HCT116 (cell line): Measurements from ENCODE around the gene TAT. TPM values are rescaled to one million over a fixed set of nuclear protein-coding genes. Genes with fewer than 3 reads are reported as not detected.
"Not testable (repeated sequence)": the region's sequence is repeated elsewhere in the genome, so short reads cannot be mapped to it uniquely, and the experiment has no call there.

Experiments used
- ATAC-seq: fragments of 200-7000 bp; cut with Tn5 transposase; 2 replicates; pipeline ENCODE4 v1.9.1; 2020; ENCODE audit warnings: mild to moderate bottlenecking, moderate library complexity
- BruUV-seq: library from RNA; stranded (reverse); fragments of 400-500 nt; replicated peaks from 2 replicates; lab custom pipeline; 2021; lab: Mats Ljungman, UMichigan
- CTCF ChIA-PET: fragments of 300-600 bp; sonication (Branson Sonifier 250); formaldehyde crosslinking; loops from one replicate; lab custom pipeline; 2021; ENCODE audit warnings: antibody characterized with exemption; lab: Charles Lee
- POLR2A ChIA-PET: fragments of 300-600, 350-600 bp; sonication (Branson Sonifier 250); formaldehyde crosslinking; loops from one replicate; lab custom pipeline; 2021; ENCODE audit warnings: antibody characterized with exemption; lab: Charles Lee
- RAD21 ChIA-PET, 2 experiments: fragments of 300-600 bp; sonication (Branson Sonifier 250); formaldehyde crosslinking; loops; one replicate each; lab custom pipeline; 2023; ENCODE audit warnings: low total read pairs in 2 of 2; ENCODE audit not compliant: uncharacterized antibody in 2 of 2, unreplicated experiment in 2 of 2, low non-redundant PET in 1 of 2; lab: Charles Lee
- DNase-seq: peaks from one replicate; pipeline ENCODE4 v3.0.0-alpha.2; 2010; ENCODE audit warnings: low read depth, low spot score
- H2AFZ ChIP-seq: fragments of 200-600 bp; shearing (Covaris generic), sonication (generic); 2 replicates; pipeline ENCODE4 v1.6.1; 2017; ENCODE audit warnings: low read depth, mixed run types, mixed read lengths, antibody characterized with exemption, low read length; ENCODE audit not compliant: poor library complexity, severe bottlenecking
- H3K27ac ChIP-seq: 2 replicates; pipeline ENCODE4 v1.5.1; 2012; ENCODE audit warnings: low read depth, low read length
- H3K27me3 ChIP-seq: fragments of 200-600 bp; sonication (generic); 2 replicates; pipeline ENCODE4 v1.6.1; 2016; ENCODE audit warnings: mixed run types, low read length, mixed read lengths; ENCODE audit not compliant: insufficient read depth
- H3K36me3 ChIP-seq, 2 experiments: fragments of 200-500 bp in 1 of 2; fragments of 200-600 bp in 1 of 2; sonication (Bioruptor generic) in 1 of 2; sonication (generic) in 1 of 2; 2 replicates each; pipeline versions ENCODE4 v1.5.1 to v1.6.1; 2014 to 2016; ENCODE audit warnings: low read length in 2 of 2, inconsistent platforms in 1 of 2, mixed read lengths in 1 of 2, mixed run types in 1 of 2; ENCODE audit not compliant: insufficient read depth in 2 of 2, control insufficient read depth in 1 of 2
- H3K4me1 ChIP-seq, 2 experiments: fragments of 200-600 bp in 1 of 2; sonication (generic) in 1 of 2; 2 replicates each; pipeline versions ENCODE4 v1.5.1 to v1.6.1; 2012 to 2017; ENCODE audit warnings: low read length in 2 of 2, inconsistent platforms in 1 of 2, mild to moderate bottlenecking in 1 of 2, mixed read lengths in 1 of 2, mixed run types in 1 of 2, moderate library complexity in 1 of 2; ENCODE audit not compliant: insufficient read depth in 2 of 2, control insufficient read depth in 1 of 2
- H3K4me2 ChIP-seq: fragments of 200-600 bp; sonication (generic); 2 replicates; pipeline ENCODE4 v1.6.1; 2017; ENCODE audit warnings: mixed run types, low read length, mixed read lengths
- H3K4me3 ChIP-seq, 2 experiments: fragments of 200-600 bp in 1 of 2; sonication (generic) in 1 of 2; replicated peaks in 1 of 2; 2 replicates each; pipeline ENCODE4 v1.5.1; 2011 to 2016; ENCODE audit warnings: low read length in 2 of 2, control low read depth in 1 of 2, low read depth in 1 of 2, mild to moderate bottlenecking in 1 of 2, mixed read lengths in 1 of 2, mixed run types in 1 of 2
- H3K79me2 ChIP-seq: fragments of 200-600 bp; sonication (generic); 2 replicates; pipeline ENCODE4 v1.6.1; 2017; ENCODE audit warnings: mild to moderate bottlenecking, mixed run types, low read length, moderate library complexity, mixed read lengths; ENCODE audit not compliant: insufficient read depth
- H3K9ac ChIP-seq: fragments of 200-600 bp; sonication (generic); 2 replicates; pipeline ENCODE4 v1.6.1; 2016; ENCODE audit warnings: low read length, mixed read lengths
- H3K9me2 ChIP-seq: fragments of 200-600 bp; sonication (generic), shearing (Covaris generic); 2 replicates; pipeline ENCODE4 v1.6.1; 2017; ENCODE audit warnings: mixed run types, mild to moderate bottlenecking, moderate library complexity; ENCODE audit not compliant: insufficient read depth
- H3K9me3 ChIP-seq, 2 experiments: fragments of 200-500 bp in 1 of 2; fragments of 200-600 bp in 1 of 2; sonication (Bioruptor generic) in 1 of 2; sonication (generic) in 1 of 2; 2 replicates each; pipeline ENCODE4 v1.6.1; 2014 to 2017; ENCODE audit warnings: low read length in 2 of 2, mixed read lengths in 2 of 2, inconsistent platforms in 1 of 2, low read depth in 1 of 2, mild to moderate bottlenecking in 1 of 2, mixed run types in 1 of 2, moderate library complexity in 1 of 2; ENCODE audit not compliant: control insufficient read depth in 1 of 2, insufficient read depth in 1 of 2
- H4K20me1 ChIP-seq: fragments of 200-600 bp; sonication (generic), shearing (Covaris generic); 2 replicates; pipeline ENCODE4 v1.6.1; 2017; ENCODE audit warnings: mixed run types, mild to moderate bottlenecking, moderate library complexity; ENCODE audit not compliant: insufficient read depth
- ATF3 ChIP-seq: IDR thresholded peaks from 2 replicates; pipeline ENCODE4 v1.6.1; 2012
- CEBPB ChIP-seq: IDR thresholded peaks from 2 replicates; pipeline ENCODE4 v1.6.1; 2012; ENCODE audit warnings: low read depth
- CTCF ChIP-seq, 3 experiments: fragments of 200-600 bp in 1 of 3; sonication (generic) in 1 of 3; IDR thresholded peaks in 2 of 3; conservative IDR thresholded peaks in 1 of 3; 2 replicates each; pipeline ENCODE4 v1.5.1; 2012 to 2017; ENCODE audit warnings: low read depth in 2 of 3, low read length in 2 of 3, antibody characterized with exemption in 1 of 3, borderline replicate concordance in 1 of 3, control low read depth in 1 of 3, mild to moderate bottlenecking in 1 of 3, mixed read lengths in 1 of 3, mixed run types in 1 of 3, moderate library complexity in 1 of 3; ENCODE audit not compliant: insufficient read depth in 1 of 3
- EZH2phosphoT487 ChIP-seq: fragments of 200-600 bp; IDR thresholded peaks from 2 replicates; pipeline ENCODE4 v1.6.1; 2018; ENCODE audit warnings: antibody characterized with exemption, borderline replicate concordance
- JUND ChIP-seq: IDR thresholded peaks from 2 replicates; pipeline ENCODE4 v1.6.1; 2012
- POLR2AphosphoS5 ChIP-seq: IDR thresholded peaks from 2 replicates; pipeline ENCODE4 v1.6.1; 2011; ENCODE audit warnings: mild to moderate bottlenecking, low read depth, low read length, moderate library complexity
- SP1 ChIP-seq: IDR thresholded peaks from 2 replicates; pipeline ENCODE4 v1.6.1; 2012; ENCODE audit warnings: low read depth
- SRF ChIP-seq: IDR thresholded peaks from 2 replicates; pipeline ENCODE4 v1.6.1; 2012; ENCODE audit warnings: low read depth
- YY1 ChIP-seq: IDR thresholded peaks from 2 replicates; pipeline ENCODE4 v1.6.1; 2011; ENCODE audit warnings: low read length, low read depth, moderate library complexity, mild to moderate bottlenecking; ENCODE audit not compliant: insufficient replicate concordance; ENCODE audit errors: extremely low read depth
- ZFX ChIP-seq: fragments of 450-650 bp; IDR thresholded peaks from 2 replicates; pipeline ENCODE4 v1.6.1; 2017
- intact Hi-C: fragments of 100-400 bp; cut with micrococcal nuclease; formaldehyde crosslinking; loops from 2 replicates; pipeline ENCODE4 v1.10.0; 2022
- total RNA-seq: library from RNA; stranded (reverse); gene quantifications from one replicate; pipeline ENCODE4 v1.2.1, GENCODE V29; 2021; ENCODE audit not compliant: unreplicated experiment

The TAT gene
- total RNA-seq, 1 experiment from 2014 or later, result 0.91 TPM

DNA sequence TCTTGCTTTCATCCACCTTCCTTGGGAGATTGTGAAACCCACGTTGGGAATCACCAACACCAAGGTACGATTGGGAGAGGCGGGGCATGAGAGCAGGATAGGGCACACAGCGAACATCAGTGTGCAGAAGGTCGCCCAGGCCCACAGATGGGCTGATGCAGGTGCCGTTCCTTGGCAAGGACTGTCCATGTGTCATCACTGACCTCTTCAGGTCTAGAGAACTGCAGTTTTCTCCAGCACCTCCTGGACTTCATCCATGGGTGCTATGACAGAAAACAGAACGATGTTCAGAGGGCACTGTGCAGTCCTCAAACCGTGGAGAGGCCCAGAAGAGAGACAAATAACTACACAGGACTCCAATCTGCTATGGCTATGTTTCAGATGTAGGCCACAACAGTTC, 23.9 kb upstream of the TAT start:
- H2AFZ ChIP-seq, result no peak overlapping the region
- BruUV-seq, result no TSS peak
- no peak overlapping the region for H3K9ac ChIP-seq
- intact Hi-C loops, result no loop called here
- DNase-seq, result no peak
- TF ChIP-seq ATF3 (no peak), EZH2phosphoT487 (no peak), YY1 (no peak), SRF (no peak), POLR2AphosphoS5 (no peak), ZFX (no peak), CEBPB (no peak), SP1 (no peak), JUND (no peak), CTCF (IDR thresholded peaks at IDR 0.05 in 2 of 3, conservative IDR thresholded peaks at IDR 0.05 in 1 of 3; ENCODE audit: borderline replicate concordance in 1 of 3, insufficient read depth in 1 of 3, low read depth in 2 of 3, low read length in 2 of 3) (no peak)
- TF ChIP-seq, all 23 proteins: peak for 0
- no peaks in the 10 kb centered on the region for H3K79me2 ChIP-seq
- ATAC-seq, result no peak
- H3K36me3 ChIP-seq, result no peaks in the 10 kb centered on the region
- CTCF ChIA-PET, result interaction anchor here (1.9 to 3.2 kb wide), 2 partner anchors 10 to 11 kb away, joined by 5 to 11 read pairs; no protein-coding TSS in a partner anchor
- no peaks in the 10 kb centered on the region for H3K9me2 ChIP-seq
- H3K27ac ChIP-seq, result no peak overlapping the region
- H4K20me1 ChIP-seq, result no peaks in the 10 kb centered on the region
- H3K9me3 ChIP-seq, result no peaks in the 10 kb centered on the region
- H3K27me3 ChIP-seq, result no peaks in the 10 kb centered on the region
- no peaks in the 10 kb centered on the region for H3K4me1 ChIP-seq
- RAD21 ChIA-PET, result no interaction called here
- H3K4me2 ChIP-seq, result no peak overlapping the region
- POLR2A ChIA-PET, result no interaction called here
- H3K4me3 ChIP-seq, result no peak overlapping the region

DNA sequence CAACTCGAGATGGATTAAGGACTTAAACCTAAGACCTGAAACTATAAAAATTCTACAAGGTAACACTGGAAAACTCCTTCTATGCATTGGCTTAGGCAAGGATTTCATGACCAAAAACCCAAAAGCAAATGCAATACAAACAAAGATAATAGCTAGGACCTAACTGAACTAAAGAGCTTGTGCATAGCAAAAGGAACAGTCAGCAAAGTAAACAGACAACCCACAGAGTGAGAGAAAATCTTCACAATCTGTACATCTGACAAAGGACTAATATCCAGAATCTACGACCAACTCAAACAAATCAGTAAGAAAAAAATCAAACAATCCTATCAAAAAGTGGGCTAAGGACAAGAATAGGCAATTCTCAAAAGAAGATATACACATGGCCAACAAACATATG, 21.5 kb upstream of the TAT start:
- intact Hi-C loops, H3K9me2 ChIP-seq, ATAC-seq, H3K36me3 ChIP-seq, H3K4me3 ChIP-seq, H3K9me3 ChIP-seq, H3K79me2 ChIP-seq, H3K4me1 ChIP-seq, H2AFZ ChIP-seq, BruUV-seq, H3K27ac ChIP-seq, POLR2A ChIA-PET, H3K9ac ChIP-seq, H3K27me3 ChIP-seq, H3K4me2 ChIP-seq, H4K20me1 ChIP-seq, RAD21 ChIA-PET, DNase-seq: not testable (repeated sequence)
- CTCF ChIA-PET, result interaction anchor here (3.2 kb wide), 1 partner anchor 13 kb away, joined by 11 read pairs; no protein-coding TSS in a partner anchor

DNA sequence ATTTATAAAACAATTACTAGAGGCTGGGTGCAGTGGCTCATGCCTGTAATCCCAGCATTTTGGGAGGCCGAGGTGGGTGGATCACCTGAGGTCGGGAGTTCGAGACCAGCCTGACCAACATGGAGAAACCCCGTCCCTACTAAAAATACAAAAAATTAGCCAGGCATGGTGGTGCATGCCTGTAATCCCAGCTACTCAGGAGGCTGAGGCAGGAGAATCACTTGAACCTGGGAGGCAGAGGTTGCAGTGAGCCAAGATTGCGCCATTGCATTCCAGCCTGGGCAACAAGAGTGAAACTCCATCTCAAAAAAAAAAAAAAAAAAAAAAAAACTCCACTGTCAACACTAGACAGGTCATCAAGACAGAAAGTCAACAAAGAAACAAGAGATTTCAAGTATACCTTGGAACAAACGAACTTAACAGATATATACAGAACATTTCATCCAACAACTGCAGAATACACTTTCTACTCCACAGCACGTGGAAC, 18.5 kb upstream of the TAT start:
- BruUV-seq, H3K4me3 ChIP-seq, H4K20me1 ChIP-seq, H3K9me2 ChIP-seq, H2AFZ ChIP-seq, H3K9me3 ChIP-seq, H3K36me3 ChIP-seq, H3K4me1 ChIP-seq, H3K4me2 ChIP-seq, DNase-seq, H3K27me3 ChIP-seq, RAD21 ChIA-PET, intact Hi-C loops, H3K9ac ChIP-seq, POLR2A ChIA-PET, H3K79me2 ChIP-seq, ATAC-seq, H3K27ac ChIP-seq: not testable (repeated sequence)
- CTCF ChIA-PET, result interaction anchor here (1.9 kb wide), 1 partner anchor 15 kb away, joined by 6 read pairs; no protein-coding TSS in a partner anchor
